ENCODE measurements around the gene PNLIPRP3. TPM values are rescaled to one million over a fixed set of nuclear protein-coding genes. Genes with fewer than 3 reads are reported as not detected.
"Not testable (repeated sequence)": the region's sequence is repeated elsewhere in the genome, so short reads cannot be mapped to it uniquely, and the experiment has no call there.

The PNLIPRP3 gene
- total RNA-seq (not detected), polyA plus RNA-seq (not detected)
- long read RNA-seq, donor 1, result 0 reads
- long read RNA-seq, donor 2, result 0 reads

DNA sequence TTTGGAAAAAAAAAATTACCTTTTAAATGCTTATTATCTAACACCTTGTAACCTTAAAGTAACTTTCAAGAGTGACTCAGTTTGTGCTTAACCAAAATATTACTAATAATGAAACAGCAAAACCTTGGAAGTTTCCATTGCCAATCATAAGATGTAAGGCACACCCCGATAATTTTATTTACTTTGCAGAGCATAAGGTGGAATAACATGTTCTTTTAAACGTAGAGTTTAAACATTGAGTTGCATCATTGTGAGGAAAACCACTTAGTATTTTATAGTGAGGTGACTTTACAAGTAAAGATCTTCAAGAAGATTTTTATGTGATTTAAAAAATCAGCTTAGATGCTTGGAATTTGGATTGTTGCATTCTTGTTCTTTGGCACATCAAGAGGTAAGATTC lies at the start of gene PNLIPRP3:
Gene PNLIPRP3 (plus strand): TSS at position 177 of the 400 bp plus-strand sequence. CDS start 166 bp downstream, at position 343.
- Histone ChIP-seq H3K27me3 (ENCODE audit: control insufficient read depth in 1 of 2, insufficient read depth in 2 of 2, low read length in 1 of 2) (peaks cover 0 to 1% of the 10 kb centered on the region in 2 donors), H3K27ac (ENCODE audit: low read depth in 1 of 2, low read length in 2 of 2) (no peak within 1 kb of the TSS), H3K4me1 (ENCODE audit: control insufficient read depth in 1 of 2, insufficient read depth in 2 of 2, low read length in 2 of 2) (no peaks in the 10 kb centered on the region), H3K4me3 (ENCODE audit: low read length in 2 of 2) (no peak within 1 kb of the TSS), H3K9me3 (ENCODE audit: control insufficient read depth, low read length) (peaks cover 3% of the 10 kb centered on the region), H3K36me3 (ENCODE audit: control insufficient read depth in 1 of 2, insufficient read depth in 2 of 2, low read length in 1 of 2) (no peaks in the 10 kb centered on the region)
- intact Hi-C loops (cut with DNase I), result no loop called here
- ATAC-seq (ENCODE audit: low FRiP score) (no peak), DNase-seq (no peak)
- 83 to 85% methylated on average over 2 of the region's 2 CpGs for WGBS, 2 donors

- Histone ChIP-seq H3K9me3 (ENCODE audit: control insufficient read depth, low read length) (no peaks in the 10 kb centered on the region), H3K27me3 (ENCODE audit: control insufficient read depth in 1 of 2, insufficient read depth in 2 of 2, low read length in 1 of 2) (no peaks in the 10 kb centered on the region), H3K36me3 (ENCODE audit: control insufficient read depth in 1 of 2, insufficient read depth in 2 of 2, low read length in 1 of 2) (no peaks in the 10 kb centered on the region), H3K27ac (ENCODE audit: low read depth in 1 of 2, low read length in 2 of 2) (no peak overlapping the region), H3K4me3 (ENCODE audit: low read length in 2 of 2) (no peak overlapping the region), H3K4me1 (ENCODE audit: control insufficient read depth in 1 of 2, insufficient read depth in 2 of 2, low read length in 2 of 2) (no peaks in the 10 kb centered on the region)
- ATAC-seq (ENCODE audit: low FRiP score) (no peak), DNase-seq (no peak)
- 88 to 89% methylated on average over 5 of the region's 5 CpGs for WGBS, 2 donors
- intact Hi-C loops (cut with DNase I), result loop anchor here in 1 of 2 donors (10.0 kb wide), 2 partner anchors 677 to 1237 kb away; no protein-coding TSS in a partner anchor
Measured at GRCh38 chr10:116382290-116382689, 45.4 kb upstream of the PNLIPRP3 start.

DNA sequence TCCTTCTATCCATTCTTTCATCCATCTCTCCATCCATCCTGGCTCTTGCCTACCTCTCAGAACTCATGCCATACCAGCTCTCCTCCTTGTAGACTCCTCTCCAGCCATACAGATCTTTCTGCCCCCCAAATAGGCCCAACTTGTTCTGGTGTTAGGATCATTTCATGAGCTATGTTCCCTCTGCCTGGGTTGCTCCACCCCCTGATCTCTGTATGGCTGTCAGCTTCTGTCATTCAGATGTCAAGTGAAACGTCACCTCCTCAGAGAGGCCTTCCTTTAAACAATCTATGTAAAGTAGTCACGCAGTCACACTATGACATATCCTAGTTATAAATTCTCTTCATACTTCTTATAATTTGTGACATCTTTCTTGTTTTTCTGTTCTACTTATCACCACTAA lies 42.3 kb upstream of the PNLIPRP3 start:
- H3K4me1 ChIP-seq (ENCODE audit: control insufficient read depth in 1 of 2, insufficient read depth in 2 of 2, low read length in 2 of 2), result no peaks in the 10 kb centered on the region
- no peaks in the 10 kb centered on the region for H3K9me3 ChIP-seq (ENCODE audit: control insufficient read depth, low read length)
- ATAC-seq (ENCODE audit: low FRiP score), result no peak
- H3K36me3 ChIP-seq (ENCODE audit: control insufficient read depth in 1 of 2, insufficient read depth in 2 of 2, low read length in 1 of 2), result no peaks in the 10 kb centered on the region
- 88% methylated on average over 2 of the region's 2 CpGs for WGBS, 2 donors
- no peak overlapping the region for H3K4me3 ChIP-seq (ENCODE audit: low read length in 2 of 2)
- H3K27me3 ChIP-seq (ENCODE audit: control insufficient read depth in 1 of 2, insufficient read depth in 2 of 2, low read length in 1 of 2), result no peaks in the 10 kb centered on the region
- intact Hi-C loops (cut with DNase I), result loop anchor here (2.0 to 10.0 kb wide), 5 partner anchors 681 to 1241 kb away; no protein-coding TSS in a partner anchor
- DNase-seq, result no peak
- H3K27ac ChIP-seq (ENCODE audit: low read depth in 1 of 2, low read length in 2 of 2), result no peak overlapping the region

GRCh38 chr10:116385994-116386809 lies 41.4 kb upstream of the PNLIPRP3 start:
- no peak overlapping the region for H3K4me3 ChIP-seq (ENCODE audit: low read length in 2 of 2)
- peak; percentile 50 for ATAC-seq (ENCODE audit: low FRiP score)

GRCh38 chr10:116393246-116393831 lies 34.3 kb upstream of the PNLIPRP3 start:
- H3K27me3 ChIP-seq (ENCODE audit: control insufficient read depth in 1 of 2, insufficient read depth in 2 of 2, low read length in 1 of 2); H3K4me1 ChIP-seq (ENCODE audit: control insufficient read depth in 1 of 2, insufficient read depth in 2 of 2, low read length in 2 of 2); H3K27ac ChIP-seq (ENCODE audit: low read depth in 1 of 2, low read length in 2 of 2); DNase-seq; ATAC-seq (ENCODE audit: low FRiP score); H3K36me3 ChIP-seq (ENCODE audit: control insufficient read depth in 1 of 2, insufficient read depth in 2 of 2, low read length in 1 of 2); intact Hi-C loops (cut with DNase I); H3K4me3 ChIP-seq (ENCODE audit: low read length in 2 of 2); H3K9me3 ChIP-seq (ENCODE audit: control insufficient read depth, low read length): not testable (repeated sequence)
- WGBS, 2 donors, result 96 to 97% methylated on average over 38 to 43 of the region's 43 CpGs

More at GRCh38 chr10:116385994-116386809, 41.4 kb upstream of the PNLIPRP3 start:
- WGBS, 2 donors, result 0% methylated on average over 1 of the region's 1 CpG
- Histone ChIP-seq H3K27me3 (ENCODE audit: control insufficient read depth in 1 of 2, insufficient read depth in 2 of 2, low read length in 1 of 2) (no peaks in the 10 kb centered on the region), H3K4me1 (ENCODE audit: control insufficient read depth in 1 of 2, insufficient read depth in 2 of 2, low read length in 2 of 2) (no peaks in the 10 kb centered on the region), H3K27ac (ENCODE audit: low read depth in 1 of 2, low read length in 2 of 2) (no peak overlapping the region), H3K9me3 (ENCODE audit: control insufficient read depth, low read length) (no peaks in the 10 kb centered on the region), H3K36me3 (ENCODE audit: control insufficient read depth in 1 of 2, insufficient read depth in 2 of 2, low read length in 1 of 2) (no peaks in the 10 kb centered on the region)
- no peak for DNase-seq
- intact Hi-C loops (cut with DNase I), result loop anchor here (2.0 to 10.0 kb wide), 5 partner anchors 681 to 1241 kb away; no protein-coding TSS in a partner anchor

- peaks cover 0 to 1% of the 10 kb centered on the region in 2 donors for H3K27me3 ChIP-seq (ENCODE audit: control insufficient read depth in 1 of 2, insufficient read depth in 2 of 2, low read length in 1 of 2)
- WGBS, 2 donors, result 77 to 80% methylated on average over 13 of the region's 13 CpGs
- intact Hi-C loops (cut with DNase I), result no loop called here
- H3K36me3 ChIP-seq (ENCODE audit: control insufficient read depth in 1 of 2, insufficient read depth in 2 of 2, low read length in 1 of 2), result no peaks in the 10 kb centered on the region
- no peak overlapping the region for H3K27ac ChIP-seq (ENCODE audit: low read depth in 1 of 2, low read length in 2 of 2)
- no peak for ATAC-seq (ENCODE audit: low FRiP score)
- H3K4me1 ChIP-seq (ENCODE audit: control insufficient read depth in 1 of 2, insufficient read depth in 2 of 2, low read length in 2 of 2), result no peaks in the 10 kb centered on the region
- H3K4me3 ChIP-seq (ENCODE audit: low read length in 2 of 2), result no peak overlapping the region
- peaks cover 2% of the 10 kb centered on the region for H3K9me3 ChIP-seq (ENCODE audit: control insufficient read depth, low read length)
- no peak for DNase-seq
Measured at GRCh38 chr10:116395223-116395985, 32.2 kb upstream of the PNLIPRP3 start.

GRCh38 chr10:116398224-116398623 lies 29.4 kb upstream of the PNLIPRP3 start:
- Histone ChIP-seq H3K4me1 (ENCODE audit: control insufficient read depth in 1 of 2, insufficient read depth in 2 of 2, low read length in 2 of 2) (no peaks in the 10 kb centered on the region), H3K27ac (ENCODE audit: low read depth in 1 of 2, low read length in 2 of 2) (no peak overlapping the region), H3K27me3 (ENCODE audit: control insufficient read depth in 1 of 2, insufficient read depth in 2 of 2, low read length in 1 of 2) (peaks cover 0 to 1% of the 10 kb centered on the region in 2 donors), H3K9me3 (ENCODE audit: control insufficient read depth, low read length) (peaks cover 2% of the 10 kb centered on the region), H3K4me3 (ENCODE audit: low read length in 2 of 2) (no peak overlapping the region), H3K36me3 (ENCODE audit: control insufficient read depth in 1 of 2, insufficient read depth in 2 of 2, low read length in 1 of 2) (no peaks in the 10 kb centered on the region)
- 46 to 49% methylated on average over 5 of the region's 5 CpGs for WGBS, 2 donors
- DNase-seq (no peak), ATAC-seq (ENCODE audit: low FRiP score) (no peak)
- intact Hi-C loops (cut with DNase I), result no loop called here

GRCh38 chr10:116402858-116403257 lies 24.8 kb upstream of the PNLIPRP3 start:
- 90 to 92% methylated on average over 3 of the region's 3 CpGs for WGBS, 2 donors
- Histone ChIP-seq H3K36me3 (ENCODE audit: control insufficient read depth in 1 of 2, insufficient read depth in 2 of 2, low read length in 1 of 2) (no peaks in the 10 kb centered on the region), H3K4me1 (ENCODE audit: control insufficient read depth in 1 of 2, insufficient read depth in 2 of 2, low read length in 2 of 2) (no peaks in the 10 kb centered on the region), H3K27me3 (ENCODE audit: control insufficient read depth in 1 of 2, insufficient read depth in 2 of 2, low read length in 1 of 2) (no peaks in the 10 kb centered on the region), H3K9me3 (ENCODE audit: control insufficient read depth, low read length) (no peaks in the 10 kb centered on the region), H3K27ac (ENCODE audit: low read depth in 1 of 2, low read length in 2 of 2) (no peak overlapping the region), H3K4me3 (ENCODE audit: low read length in 2 of 2) (no peak overlapping the region)
- DNase-seq (no peak), ATAC-seq (ENCODE audit: low FRiP score) (no peak)
- intact Hi-C loops (cut with DNase I), result no loop called here
